OCI-LY7 (cell line): ENCODE data around the gene GLUL. TPM values are rescaled to one million over a fixed set of nuclear protein-coding genes. Genes with fewer than 3 reads are reported as not detected.

Experiments
- BruUV-seq: library from RNA; stranded (reverse); fragments of 400-500 nt; replicated peaks from 2 replicates; lab custom pipeline; 2021; lab: Mats Ljungman, UMichigan
- CTCF ChIA-PET: fragments of 300-600 bp; sonication (Branson Sonifier 250); formaldehyde crosslinking; loops from one replicate; lab custom pipeline; 2022; ENCODE audit warnings: antibody characterized with exemption; ENCODE audit not compliant: unreplicated experiment; lab: Charles Lee
- POLR2A ChIA-PET: fragments of 300-600 bp; sonication (Branson Sonifier 250); formaldehyde crosslinking; loops from one replicate; lab custom pipeline; 2022; ENCODE audit warnings: antibody characterized with exemption; lab: Charles Lee
- DNase-seq: peaks from one replicate; pipeline ENCODE4 v3.0.0-alpha.2; 2015; ENCODE audit warnings: low spot score
- H2AFZ ChIP-seq: fragments of 200-600 bp; sonication (generic), shearing (Covaris generic); 2 replicates; pipeline ENCODE4 v1.6.1; 2014; ENCODE audit warnings: mild to moderate bottlenecking, antibody characterized with exemption, low read length, moderate library complexity
- H3K27ac ChIP-seq: fragments of 200-600 bp; sonication (generic); 2 replicates; pipeline ENCODE4 v1.5.1; 2014; ENCODE audit warnings: mixed run types, low read depth, mild to moderate bottlenecking, moderate library complexity, low read length, inconsistent platforms; ENCODE audit not compliant: poor library complexity, severe bottlenecking
- H3K36me3 ChIP-seq: fragments of 200-600 bp; sonication (generic); 2 replicates; pipeline ENCODE4 v1.6.1; 2014; ENCODE audit warnings: mild to moderate bottlenecking, antibody characterized with exemption, low read length, moderate library complexity, mixed read lengths; ENCODE audit not compliant: insufficient read depth
- H3K4me1 ChIP-seq: fragments of 200-600 bp; sonication (generic); 2 replicates; pipeline ENCODE4 v1.5.1; 2014; ENCODE audit warnings: mild to moderate bottlenecking, low read length; ENCODE audit not compliant: insufficient read depth, poor library complexity, severe bottlenecking
- H3K4me2 ChIP-seq: fragments of 200-600 bp; sonication (generic); 2 replicates; pipeline ENCODE4 v1.6.1; 2014; ENCODE audit warnings: mild to moderate bottlenecking, low read length
- H3K4me3 ChIP-seq: fragments of 200-600 bp; sonication (generic); 2 replicates; pipeline ENCODE4 v1.5.1; 2014; ENCODE audit warnings: mild to moderate bottlenecking, low read depth, low read length; ENCODE audit not compliant: poor library complexity, severe bottlenecking
- H3K79me2 ChIP-seq: fragments of 200-600 bp; sonication (generic); 2 replicates; pipeline ENCODE4 v1.6.1; 2016; ENCODE audit warnings: low read depth, mild to moderate bottlenecking, low read length, moderate library complexity, mixed read lengths; ENCODE audit not compliant: insufficient read depth
- H3K9me2 ChIP-seq: fragments of 200-600 bp; sonication (generic); 2 replicates; pipeline ENCODE4 v1.6.1; 2016; ENCODE audit warnings: mild to moderate bottlenecking, low read length, mixed read lengths; ENCODE audit not compliant: insufficient read depth
- H3K9me3 ChIP-seq: fragments of 200-600 bp; sonication (generic); 2 replicates; pipeline ENCODE4 v1.6.1; 2014; ENCODE audit warnings: mild to moderate bottlenecking, mixed run types, low read length, mixed read lengths
- H4K20me1 ChIP-seq: fragments of 200-600 bp; sonication (generic); 2 replicates; pipeline ENCODE4 v1.6.1; 2014; ENCODE audit warnings: mild to moderate bottlenecking, antibody characterized with exemption, low read length, moderate library complexity, mixed read lengths; ENCODE audit not compliant: insufficient read depth
- CTCF ChIP-seq: fragments of 200-600 bp; sonication (generic); conservative IDR thresholded peaks from 2 replicates; pipeline ENCODE4 v1.5.1; 2014; ENCODE audit warnings: mild to moderate bottlenecking, antibody characterized with exemption, low read length, moderate library complexity, mixed read lengths
- EZH2phosphoT487 ChIP-seq: fragments of 200-600 bp; sonication (generic); IDR thresholded peaks from 2 replicates; pipeline ENCODE4 v1.6.1; 2018; ENCODE audit warnings: low read depth, borderline replicate concordance, mild to moderate bottlenecking, mixed run types, antibody characterized with exemption, low read length, moderate library complexity, mixed read lengths
- intact Hi-C: fragments of 100-400 bp; cut with micrococcal nuclease; formaldehyde crosslinking; loops from one replicate; pipeline ENCODE4 v1.10.0; 2022; ENCODE audit not compliant: unreplicated experiment
- total RNA-seq, 2 experiments: library from RNA; depleted of rRNA in 1 of 2; stranded (reverse); fragments of >200 nt in 1 of 2; shearing (Covaris generic) in 1 of 2; gene quantifications; 2 replicates each; pipeline ENCODE4 v1.2.3, GENCODE V29; 2014 to 2022

GLUL gene
- total RNA-seq, 2 experiments from 2014 or later: not detected

- no peaks in the 10 kb centered on the region for H3K9me2 ChIP-seq
- BruUV-seq: no TSS peak
- H3K9me3 ChIP-seq: no peaks in the 10 kb centered on the region
- POLR2A ChIA-PET: no interaction called here
- H2AFZ ChIP-seq: no peak overlapping the region
- CTCF ChIA-PET: no interaction called here
- H3K79me2 ChIP-seq: no peaks in the 10 kb centered on the region
- TF ChIP-seq CTCF (no peak), EZH2phosphoT487 (no peak)
- H3K4me3 ChIP-seq: no peak overlapping the region
- DNase-seq: no peak
- intact Hi-C loops: no loop called here
- no peaks in the 10 kb centered on the region for H4K20me1 ChIP-seq
- no peaks in the 10 kb centered on the region for H3K36me3 ChIP-seq
- H3K27ac ChIP-seq: no peak overlapping the region
- H3K4me2 ChIP-seq: no peak overlapping the region
- no peaks in the 10 kb centered on the region for H3K4me1 ChIP-seq
Observed at GRCh38 chr1:182357171-182357570, 34.4 kb downstream of the GLUL start.

- no peak overlapping the region for H2AFZ ChIP-seq
- H3K4me3 ChIP-seq: no peak overlapping the region
- H4K20me1 ChIP-seq: no peaks in the 10 kb centered on the region
- ChIA-PET CTCF (no interaction called here), POLR2A (interaction anchor here (0.6 kb wide), 1 partner anchor 515 kb away, joined by 3 read pairs; no protein-coding TSS in a partner anchor)
- no peaks in the 10 kb centered on the region for H3K9me3 ChIP-seq
- H3K9me2 ChIP-seq: no peaks in the 10 kb centered on the region
- TF ChIP-seq EZH2phosphoT487 (no peak), CTCF (no peak)
- no peak for DNase-seq
- no peak overlapping the region for H3K27ac ChIP-seq
- intact Hi-C loops: no loop called here
- no peaks in the 10 kb centered on the region for H3K36me3 ChIP-seq
- no peaks in the 10 kb centered on the region for H3K4me1 ChIP-seq
- H3K4me2 ChIP-seq: no peak overlapping the region
- H3K79me2 ChIP-seq: no peaks in the 10 kb centered on the region
- no TSS peak for BruUV-seq
Observed at GRCh38 chr1:182355723-182356098, 35.9 kb downstream of the GLUL start.

- intact Hi-C loops: no loop called here
- Histone ChIP-seq H3K36me3 (no peaks in the 10 kb centered on the region), H3K79me2 (no peaks in the 10 kb centered on the region), H3K4me1 (no peaks in the 10 kb centered on the region), H3K4me3 (no peak overlapping the region), H4K20me1 (no peaks in the 10 kb centered on the region), H3K4me2 (no peak overlapping the region), H2AFZ (no peak overlapping the region), H3K27ac (no peak overlapping the region), H3K9me3 (no peaks in the 10 kb centered on the region), H3K9me2 (no peaks in the 10 kb centered on the region)
- TF ChIP-seq CTCF (no peak), EZH2phosphoT487 (no peak)
- ChIA-PET POLR2A (no interaction called here), CTCF (no interaction called here)
- DNase-seq: no peak
- BruUV-seq: no TSS peak
Observed at GRCh38 chr1:182351790-182352364, 39.7 kb downstream of the GLUL start.
